H1 (cell line): ENCODE results near the gene DIP2C. TPM values are rescaled to one million over a fixed set of nuclear protein-coding genes. Genes with fewer than 3 reads are reported as not detected.

Source experiments
- CTCF ChIA-PET: fragments of 300-600 bp; sonication (Branson Sonifier 250); formaldehyde crosslinking; loops from one replicate; lab custom pipeline; 2021; ENCODE audit not compliant: partially characterized antibody; lab: Charles Lee
- POLR2A ChIA-PET: fragments of 300-600 bp; sonication (Branson Sonifier 250); formaldehyde crosslinking; loops from one replicate; lab custom pipeline; 2021; ENCODE audit warnings: inconsistent platforms; ENCODE audit not compliant: partially characterized antibody; lab: Charles Lee
- DNase-seq, 2 experiments: peaks; one replicate each; pipeline versions ENCODE4 v3.0.0 to v3.0.0-alpha.2; 2010 to 2022; ENCODE audit warnings: low spot score in 2 of 2, low read depth in 1 of 2, mixed read lengths in 1 of 2
- FAIRE-seq: peaks from 2 replicates; lab custom pipeline; 2011; peaks lifted over from hg19 to GRCh38; lab: Jason Lieb, UNC
- H2AFZ ChIP-seq: 2 replicates; pipeline ENCODE4 v1.8.1; 2012; ENCODE audit warnings: low read length, inconsistent platforms
- H2AK5ac ChIP-seq: 2 replicates; pipeline ENCODE4 v1.6.1; 2013; ENCODE audit warnings: low read depth, low read length
- H2BK120ac ChIP-seq: replicated peaks from 2 replicates; pipeline ENCODE3; 2013; ENCODE audit warnings: low read depth, low read length, inconsistent platforms
- H2BK12ac ChIP-seq: 2 replicates; pipeline ENCODE4 v1.6.1; 2013; ENCODE audit warnings: low read depth, low read length
- H2BK15ac ChIP-seq: 2 replicates; pipeline ENCODE4 v1.6.1; 2013; ENCODE audit warnings: low read length
- H2BK20ac ChIP-seq: 2 replicates; pipeline ENCODE4 v1.6.1; 2013; ENCODE audit warnings: low read length
- H2BK5ac ChIP-seq: 2 replicates; pipeline ENCODE4 v1.6.1; 2013; ENCODE audit warnings: low read depth, low read length
- H3K14ac ChIP-seq: 2 replicates; pipeline ENCODE4 v1.6.1; 2013; ENCODE audit warnings: inconsistent platforms; ENCODE audit not compliant: insufficient read length
- H3K18ac ChIP-seq: 2 replicates; pipeline ENCODE4 v1.6.1; 2013; ENCODE audit warnings: low read length; ENCODE audit errors: extremely low read depth
- H3K23ac ChIP-seq: 2 replicates; pipeline ENCODE4 v1.6.1; 2013; ENCODE audit warnings: inconsistent platforms; ENCODE audit not compliant: insufficient read length
- H3K23me2 ChIP-seq: 2 replicates; pipeline ENCODE4 v1.6.1; 2013; ENCODE audit warnings: low read depth, low read length
- H3K27ac ChIP-seq: 2 replicates; pipeline ENCODE4 v1.6.1; 2011; ENCODE audit warnings: low read depth, low read length, inconsistent platforms
- H3K27me3 ChIP-seq, 4 experiments: replicated peaks in 1 of 4; 1 replicate in 1 of 4; 2 replicates in 3 of 4; pipeline versions ENCODE4 v1.6.1 to v1.8.1; 2011 to 2013; ENCODE audit warnings: low read length in 3 of 4, mild to moderate bottlenecking in 3 of 4, inconsistent platforms in 2 of 4, mixed read lengths in 2 of 4, moderate library complexity in 1 of 4; ENCODE audit not compliant: control insufficient read depth in 3 of 4, insufficient read depth in 3 of 4; ENCODE audit errors: extremely low read depth in 1 of 4
- H3K36me3 ChIP-seq, 4 experiments: 2 replicates each; pipeline versions ENCODE4 v1.6.1 to v1.8.1; 2011 to 2013; ENCODE audit warnings: mild to moderate bottlenecking in 4 of 4, low read length in 3 of 4, moderate library complexity in 2 of 4, control low read depth in 1 of 4, inconsistent platforms in 1 of 4; ENCODE audit not compliant: insufficient read depth in 4 of 4, control insufficient read depth in 2 of 4
- H3K4ac ChIP-seq: replicated peaks from 2 replicates; pipeline ENCODE3; 2013; ENCODE audit warnings: low read length, low read depth, mixed read lengths, inconsistent platforms; ENCODE audit not compliant: insufficient read length
- H3K4me1 ChIP-seq, 4 experiments: replicated peaks in 1 of 4; 1 replicate in 1 of 4; 2 replicates in 3 of 4; pipeline versions ENCODE4 v1.6.1 to v1.8.1; 2011 to 2013; ENCODE audit warnings: low read length in 3 of 4, inconsistent platforms in 2 of 4, mixed read lengths in 1 of 4; ENCODE audit not compliant: insufficient read depth in 4 of 4, control insufficient read depth in 3 of 4
- H3K4me2 ChIP-seq, 2 experiments: 2 replicates each; pipeline versions ENCODE4 v1.6.1 to v1.8.1; 2011 to 2013; ENCODE audit warnings: low read depth in 2 of 2, low read length in 2 of 2, control low read depth in 1 of 2, inconsistent platforms in 1 of 2, mild to moderate bottlenecking in 1 of 2; ENCODE audit not compliant: insufficient read depth in 1 of 2
- H3K4me3 ChIP-seq, 4 experiments: fragments of 200-600, 300-600 bp in 1 of 4; sonication (generic), shearing (Covaris generic), sonication (Bioruptor Twin) in 1 of 4; 2 replicates each; pipeline versions ENCODE4 v1.5.1 to v1.8.1; 2011 to 2016; ENCODE audit warnings: low read length in 4 of 4, low read depth in 3 of 4, control low read depth in 2 of 4, inconsistent platforms in 2 of 4, mild to moderate bottlenecking in 2 of 4, mixed read lengths in 1 of 4, moderate library complexity in 1 of 4; ENCODE audit not compliant: insufficient read depth in 2 of 4; ENCODE audit errors: extremely low read depth in 1 of 4
- H3K56ac ChIP-seq: replicated peaks from 2 replicates; pipeline ENCODE3; 2013; ENCODE audit warnings: low read depth, mild to moderate bottlenecking, mixed read lengths, low read length, inconsistent platforms; ENCODE audit not compliant: insufficient read length
- H3K79me1 ChIP-seq: 2 replicates; pipeline ENCODE4 v1.6.1; 2013; ENCODE audit warnings: low read depth, low read length, control low read depth
- H3K79me2 ChIP-seq, 2 experiments: 2 replicates each; pipeline versions ENCODE4 v1.6.1 to v1.8.1; 2012 to 2013; ENCODE audit warnings: low read length in 2 of 2, mild to moderate bottlenecking in 2 of 2, inconsistent platforms in 1 of 2; ENCODE audit not compliant: insufficient read depth in 2 of 2, control insufficient read depth in 1 of 2
- H3K9ac ChIP-seq, 4 experiments: replicated peaks in 1 of 4; 1 replicate in 1 of 4; 2 replicates in 3 of 4; pipeline versions ENCODE4 v1.6.1 to v1.8.1; 2011 to 2013; ENCODE audit warnings: low read depth in 3 of 4, low read length in 3 of 4, control low read depth in 2 of 4, mild to moderate bottlenecking in 2 of 4, moderate library complexity in 2 of 4, inconsistent platforms in 1 of 4; ENCODE audit errors: extremely low read depth in 1 of 4
- H3K9me3 ChIP-seq, 2 experiments: 2 replicates each; pipeline versions ENCODE4 v1.6.1 to v1.8.1; 2012 to 2013; ENCODE audit warnings: mild to moderate bottlenecking in 2 of 2, moderate library complexity in 2 of 2, control low read depth in 1 of 2, inconsistent platforms in 1 of 2, low read depth in 1 of 2, low read length in 1 of 2, mixed read lengths in 1 of 2; ENCODE audit not compliant: insufficient read depth in 2 of 2
- H4K20me1 ChIP-seq, 2 experiments: replicated peaks in 1 of 2; 2 replicates each; pipeline versions ENCODE3 to v1.8.1; 2011 to 2013; ENCODE audit warnings: inconsistent platforms in 2 of 2, low read length in 2 of 2, mild to moderate bottlenecking in 1 of 2; ENCODE audit not compliant: insufficient read depth in 2 of 2, control insufficient read depth in 1 of 2
- H4K5ac ChIP-seq: 2 replicates; pipeline ENCODE4 v1.6.1; 2013; ENCODE audit warnings: low read length, low read depth, mixed read lengths, inconsistent platforms; ENCODE audit not compliant: insufficient read length
- H4K8ac ChIP-seq: 2 replicates; pipeline ENCODE4 v1.8.0; 2013; ENCODE audit warnings: mild to moderate bottlenecking, moderate library complexity, low read length, inconsistent platforms; ENCODE audit not compliant: insufficient read depth; ENCODE audit errors: extremely low read depth
- H4K91ac ChIP-seq: replicated peaks from 2 replicates; pipeline ENCODE3; 2013; ENCODE audit warnings: low read length, mixed read lengths, inconsistent platforms; ENCODE audit not compliant: insufficient read length
- BACH1 ChIP-seq: IDR thresholded peaks from 2 replicates; pipeline ENCODE4 v1.6.1; 2012; ENCODE audit warnings: low read length, improper control_type of control experiment
- CEBPB ChIP-seq: IDR thresholded peaks from 2 replicates; pipeline ENCODE4 v1.6.1; 2012; ENCODE audit warnings: low read depth, low read length
- EGR1 ChIP-seq: IDR thresholded peaks from 2 replicates; pipeline ENCODE4 v1.6.1; 2011; ENCODE audit warnings: low read depth, low read length, borderline replicate concordance
- KDM5A ChIP-seq: fragments of 200-600 bp; IDR thresholded peaks from 2 replicates; pipeline ENCODE4 v1.7.1; 2012; ENCODE audit warnings: mild to moderate bottlenecking, low read length, inconsistent platforms, mixed read lengths
- RNF2 ChIP-seq: fragments of 200-900, 300-1000 bp; sonication (generic); IDR thresholded peaks from 2 replicates; pipeline ENCODE4 v1.7.1; 2016; ENCODE audit warnings: borderline replicate concordance, low read depth, mild to moderate bottlenecking, antibody characterized with exemption, low read length; ENCODE audit not compliant: poor library complexity, severe bottlenecking; ENCODE audit errors: missing control alignments
- SAP30 ChIP-seq: fragments of 300-600 bp; sonication (generic); IDR thresholded peaks from 2 replicates; pipeline ENCODE4 v1.7.1; 2012; ENCODE audit warnings: low read length, moderate library complexity, mild to moderate bottlenecking, inconsistent platforms; ENCODE audit not compliant: insufficient read depth, insufficient replicate concordance
- SP4 ChIP-seq: IDR thresholded peaks from 2 replicates; pipeline ENCODE4 v1.6.1; 2012; ENCODE audit warnings: low read length, inconsistent platforms
- SRF ChIP-seq: IDR thresholded peaks from 2 replicates; pipeline ENCODE4 v1.6.1; 2011; ENCODE audit warnings: mild to moderate bottlenecking, low read depth, low read length, moderate library complexity
- SUZ12 ChIP-seq: fragments of 200-600 bp; sonication (generic); IDR thresholded peaks from 2 replicates; pipeline ENCODE4 v1.6.1; 2012; ENCODE audit warnings: mild to moderate bottlenecking, inconsistent platforms, low read length, moderate library complexity, mixed read lengths
- WGBS, 2 experiments: shearing (Covaris generic) in 1 of 2; methylation state at CpG; one replicate each; pipeline versions ENCODE4 v1.1.6 to v1.1.7; 2013 to 2015; ENCODE audit warnings: low lambda C conversion rate in 2 of 2, mixed read lengths in 2 of 2, inconsistent platforms in 1 of 2, low coverage in 1 of 2, missing lambda C conversion rate in 1 of 2; ENCODE audit not compliant: insufficient replicate concordance in 2 of 2, insufficient coverage in 1 of 2, insufficient read length in 1 of 2; ENCODE audit errors: extremely low coverage in 1 of 2, missing lambda C conversion rate in 1 of 2; 5-methylcytosine and 5-hydroxymethylcytosine counted together
- polyA plus RNA-seq, 7 experiments: library from polyadenylated mRNA; depleted of rRNA in 3 of 7; stranded (reverse) in 5 of 7; unstranded in 2 of 7; fragments of >200 nt in 5 of 7; fragments of 200-250 nt in 2 of 7; gene quantifications; 1 replicate in 5 of 7; 2 replicates in 1 of 7; 4 replicates in 1 of 7; pipeline versions ENCODE4 v1.2.1 to v1.2.3, GENCODE V29; 2011 to 2013; ENCODE audit warnings: missing spikeins in 2 of 7, mixed read lengths in 2 of 7
- total RNA-seq: library from RNA; stranded (reverse); fragmentation: NEBNext Ultra II Directional; extraction: Animal tissue kit (Norgen Biotek cat#: 25700); gene quantifications from 2 replicates; pipeline ENCODE4 v1.2.1, GENCODE V29; 2021

The DIP2C gene
- total and polyA plus RNA-seq, 2 of the 8 experiments (the other 6 are each of a cell fraction or from before 2014, with no cell fraction given), result 3.8 to 9.3 TPM

DNA sequence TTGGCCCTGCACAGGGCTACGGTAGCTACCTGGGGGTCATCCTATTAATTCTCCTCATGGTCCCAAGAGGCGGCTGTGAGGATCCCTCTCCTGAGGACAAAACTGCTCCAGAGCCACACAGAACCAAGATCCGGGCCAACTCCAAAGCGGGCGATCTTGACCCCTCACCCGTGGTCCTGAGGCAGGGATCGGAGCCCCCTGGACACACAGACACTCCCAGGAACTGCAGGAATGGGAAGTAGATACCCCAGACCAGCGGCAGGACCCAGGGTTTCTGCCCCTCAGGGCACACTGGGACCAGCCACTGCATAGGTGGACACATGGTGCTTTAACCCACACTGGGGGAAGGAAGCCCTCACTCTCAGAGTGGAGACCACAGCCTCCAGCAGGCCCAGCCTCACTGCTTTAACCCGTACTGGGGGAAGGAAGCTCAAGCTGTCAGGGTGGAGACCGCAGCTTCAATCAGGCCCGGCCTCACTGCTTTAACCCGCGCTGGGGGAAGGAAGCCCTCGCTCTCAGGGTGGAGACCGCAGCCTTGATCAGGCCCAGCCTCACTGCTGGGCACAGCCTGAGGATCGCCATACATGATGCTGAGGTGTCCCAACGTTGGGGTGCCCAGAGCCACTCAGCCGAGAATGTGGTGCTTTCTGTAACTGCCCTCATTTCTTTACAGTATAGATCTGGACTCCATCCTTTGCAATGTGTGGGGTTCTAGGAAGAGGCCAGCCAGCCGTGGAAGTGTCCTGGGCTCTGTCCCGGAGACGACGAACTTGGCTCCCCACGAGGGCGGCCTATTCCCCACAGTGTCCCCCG lies 60.1 kb downstream of the DIP2C start:
- H3K4me2 ChIP-seq, result no peak overlapping the region
- 93% methylated on average over 23 of the region's 25 CpGs; no CpG with 5 or more reads in 1 of the 2 experiments for WGBS, 2 experiments
- peaks cover 5 to 19% (median 13%) of the 10 kb centered on the region in 4 experiments for H3K4me1 ChIP-seq
- peaks cover 5 to 14% of the 10 kb centered on the region in 2 experiments for H4K20me1 ChIP-seq
- H3K9ac ChIP-seq, result no peak overlapping the region
- FAIRE-seq (no peak), DNase-seq (no peak)
- ChIA-PET CTCF (no interaction called here), POLR2A (no interaction called here)
- H2BK12ac ChIP-seq, result no peak overlapping the region
- H2BK20ac ChIP-seq, result no peak overlapping the region
- H3K23ac ChIP-seq, result no peak overlapping the region
- no peak overlapping the region for H4K8ac ChIP-seq
- H4K91ac ChIP-seq, result no peak overlapping the region
- no peak overlapping the region for H3K56ac ChIP-seq
- TF ChIP-seq EGR1, result no peak
- no peak for TF ChIP-seq SUZ12
- no peak for TF ChIP-seq CEBPB
- no peak for TF ChIP-seq SP4
- no peak for TF ChIP-seq SRF
- TF ChIP-seq KDM5A, result no peak
- TF ChIP-seq SAP30, result no peak
- TF ChIP-seq RNF2, result no peak
- TF ChIP-seq BACH1, result no peak
- no peaks in the 10 kb centered on the region for H3K23me2 ChIP-seq
- H3K79me1 ChIP-seq, result peaks cover 8% of the 10 kb centered on the region; the same call in 1 of the 2 replicates
- no peak overlapping the region; the same call in 1 of the 2 replicates for H3K18ac ChIP-seq
- H4K5ac ChIP-seq, result no peak overlapping the region
- no peaks in the 10 kb centered on the region; a peak in 1 of 4 replicates for H3K9me3 ChIP-seq
- H3K27ac ChIP-seq, result no peak overlapping the region
- no peak overlapping the region for H3K14ac ChIP-seq
- H3K4me3 ChIP-seq, result no peak overlapping the region
- no peak overlapping the region for H2BK5ac ChIP-seq
- H2AK5ac ChIP-seq, result no peak overlapping the region
- no peak overlapping the region for H2BK15ac ChIP-seq
- H2AFZ ChIP-seq, result no peak overlapping the region
- no peaks in the 10 kb centered on the region for H3K36me3 ChIP-seq
- H3K79me2 ChIP-seq, result peaks cover 0 to 10% of the 10 kb centered on the region in 2 experiments; a peak in 1 of 4 replicates
- H2BK120ac ChIP-seq, result no peak overlapping the region
- H3K27me3 ChIP-seq, result no peaks in the 10 kb centered on the region
- H3K4ac ChIP-seq, result no peak overlapping the region
